Measurements from ENCODE around the gene CSF2RB. TPM values are rescaled to one million over a fixed set of nuclear protein-coding genes. Genes with fewer than 3 reads are reported as not detected.

CSF2RB gene
- total RNA-seq, 1 donor: 11.2 TPM

DNA sequence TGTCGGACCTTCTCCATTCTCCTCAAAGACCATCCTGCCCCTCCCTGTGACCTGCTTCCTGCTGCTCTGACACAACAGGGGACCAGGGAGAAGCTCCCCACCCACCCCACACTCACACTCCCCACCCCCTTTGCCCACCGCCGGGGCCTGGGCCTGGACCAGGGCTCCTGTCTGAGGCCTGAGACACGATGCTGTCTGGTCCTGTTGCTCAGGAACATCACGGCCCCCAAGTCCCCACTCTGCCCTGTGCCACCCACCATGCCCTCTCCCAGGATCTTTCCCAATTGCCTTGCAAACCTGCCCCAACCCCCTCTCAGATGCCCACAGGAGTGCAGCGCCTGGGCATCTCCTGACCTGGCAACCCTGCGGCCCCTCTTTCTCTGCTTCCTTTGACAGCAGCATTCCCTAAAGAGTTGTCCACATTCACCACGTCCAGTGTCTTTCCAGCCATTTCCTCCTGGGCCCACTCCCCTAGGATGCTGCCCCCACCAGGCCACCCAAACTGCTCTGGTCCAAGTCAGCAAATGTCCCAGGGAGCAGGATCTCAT lies 10.8 kb downstream of the CSF2RB start:
- TF ChIP-seq, protein P1, sequence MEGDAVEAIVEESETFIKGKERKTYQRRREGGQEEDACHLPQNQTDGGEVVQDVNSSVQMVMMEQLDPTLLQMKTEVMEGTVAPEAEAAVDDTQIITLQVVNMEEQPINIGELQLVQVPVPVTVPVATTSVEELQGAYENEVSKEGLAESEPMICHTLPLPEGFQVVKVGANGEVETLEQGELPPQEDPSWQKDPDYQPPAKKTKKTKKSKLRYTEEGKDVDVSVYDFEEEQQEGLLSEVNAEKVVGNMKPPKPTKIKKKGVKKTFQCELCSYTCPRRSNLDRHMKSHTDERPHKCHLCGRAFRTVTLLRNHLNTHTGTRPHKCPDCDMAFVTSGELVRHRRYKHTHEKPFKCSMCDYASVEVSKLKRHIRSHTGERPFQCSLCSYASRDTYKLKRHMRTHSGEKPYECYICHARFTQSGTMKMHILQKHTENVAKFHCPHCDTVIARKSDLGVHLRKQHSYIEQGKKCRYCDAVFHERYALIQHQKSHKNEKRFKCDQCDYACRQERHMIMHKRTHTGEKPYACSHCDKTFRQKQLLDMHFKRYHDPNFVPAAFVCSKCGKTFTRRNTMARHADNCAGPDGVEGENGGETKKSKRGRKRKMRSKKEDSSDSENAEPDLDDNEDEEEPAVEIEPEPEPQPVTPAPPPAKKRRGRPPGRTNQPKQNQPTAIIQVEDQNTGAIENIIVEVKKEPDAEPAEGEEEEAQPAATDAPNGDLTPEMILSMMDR (IDR thresholded peaks at IDR 0.05; ENCODE audit: insufficient read depth, low read depth, low read length): no peak
- DNase-seq (ENCODE audit: low read depth): no peak
- H3K4me3 ChIP-seq (ENCODE audit: low read depth, low read length): no peak overlapping the region

DNA sequence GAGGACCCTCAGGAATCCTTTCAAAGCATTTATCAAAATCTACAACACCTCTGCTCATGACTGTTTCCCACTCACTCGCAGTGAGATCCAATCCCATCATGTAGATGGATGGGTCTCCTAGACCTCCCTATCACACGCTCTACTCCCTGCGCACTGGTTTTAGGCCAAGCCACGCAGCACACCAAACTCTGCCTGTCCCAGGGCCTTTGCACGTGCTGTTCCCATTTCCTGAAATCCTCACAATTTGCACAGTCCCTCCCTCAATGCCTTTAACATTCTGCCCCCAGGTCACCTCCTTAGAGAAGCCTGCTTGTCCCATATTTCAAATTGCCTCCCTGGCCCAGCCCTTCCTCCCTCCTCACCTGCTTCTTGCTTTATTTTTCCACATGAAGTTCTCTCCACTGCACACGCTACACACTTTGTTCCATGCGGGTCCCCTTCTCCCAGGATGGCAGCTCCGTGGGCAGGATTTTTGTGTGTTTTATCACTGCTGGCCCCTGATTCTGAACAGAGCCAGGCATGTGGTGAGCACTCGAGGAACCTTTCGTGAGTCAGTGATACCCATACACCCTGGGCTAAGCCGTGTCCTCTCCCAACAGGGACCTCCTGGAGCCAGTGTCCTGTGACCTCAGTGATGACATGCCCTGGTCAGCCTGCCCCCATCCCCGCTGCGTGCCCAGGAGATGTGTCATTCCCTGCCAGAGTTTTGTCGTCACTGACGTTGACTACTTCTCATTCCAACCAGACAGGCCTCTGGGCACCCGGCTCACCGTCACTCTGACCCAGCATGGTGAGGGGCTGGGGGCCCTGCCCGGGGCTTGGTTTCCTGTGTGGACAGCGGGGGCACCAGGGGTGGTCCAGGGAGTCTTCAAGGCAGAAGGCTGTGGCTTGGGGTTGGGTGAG lies 12.2 kb downstream of the CSF2RB start:
- H3K4me3 ChIP-seq (ENCODE audit: low read depth, low read length): no peak overlapping the region
- no peak for DNase-seq (ENCODE audit: low read depth)
- TF ChIP-seq, protein P1 (IDR thresholded peaks at IDR 0.05; ENCODE audit: insufficient read depth, low read depth, low read length): no peak

DNA sequence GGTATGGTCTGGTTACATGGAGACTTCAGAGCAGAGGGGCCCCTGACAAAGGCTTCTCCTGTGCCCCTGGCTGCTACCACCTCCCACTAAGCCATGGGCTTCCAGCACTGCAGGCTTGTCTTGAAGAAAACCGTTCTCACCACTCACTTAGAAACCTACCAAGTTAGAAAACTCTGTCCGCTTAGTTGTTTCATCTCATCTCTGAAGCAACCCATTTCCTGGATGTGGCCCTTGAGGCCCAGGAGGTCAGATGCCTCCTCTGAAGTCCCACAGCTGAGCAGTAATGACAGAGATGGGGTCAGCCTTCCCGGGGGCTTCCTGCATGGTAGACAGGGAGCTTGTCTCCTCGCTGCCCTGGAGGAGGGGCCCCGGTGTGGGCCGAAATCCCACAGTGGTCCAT lies 12.9 kb downstream of the CSF2RB start:
- H3K4me3 ChIP-seq (ENCODE audit: low read depth, low read length): no peak overlapping the region
- no peak for DNase-seq (ENCODE audit: low read depth)
- TF ChIP-seq, protein P1 (IDR thresholded peaks at IDR 0.05; ENCODE audit: insufficient read depth, low read depth, low read length): no peak

DNA sequence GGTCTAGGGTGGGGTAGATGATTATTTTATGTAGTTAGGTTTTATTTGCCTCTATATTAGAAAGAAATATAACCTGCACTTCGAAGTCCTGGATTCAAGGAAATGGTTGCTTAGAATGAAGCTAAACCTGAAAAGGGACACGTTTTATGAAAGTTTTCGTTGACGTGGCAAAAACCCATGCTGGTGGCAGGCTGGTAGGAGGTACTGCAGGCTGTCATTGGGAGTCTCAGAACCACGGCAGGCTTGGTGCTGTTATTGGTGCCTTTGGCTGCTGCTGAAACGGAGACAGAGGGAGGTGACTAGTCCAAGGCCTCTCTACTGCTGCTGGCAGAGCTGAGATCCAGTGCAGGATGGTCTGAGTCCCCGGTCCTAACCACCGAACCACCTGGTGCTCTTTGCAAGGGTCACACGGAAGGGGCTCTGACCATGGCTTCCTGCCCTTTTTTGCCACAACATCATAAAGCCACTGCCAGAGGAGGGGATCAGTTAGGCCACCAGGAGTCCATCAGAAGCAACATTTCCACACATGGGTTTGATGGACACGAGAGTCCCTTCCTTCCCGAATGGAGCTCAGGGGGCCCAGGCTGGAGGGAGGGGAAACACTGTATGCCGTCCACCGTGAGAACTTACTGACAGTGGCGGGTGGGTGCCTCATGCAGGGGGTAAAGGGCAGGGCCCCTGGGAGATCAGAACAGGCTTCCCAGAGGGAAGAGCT lies 13.4 kb downstream of the CSF2RB start:
- H3K4me3 ChIP-seq (ENCODE audit: low read depth, low read length): no peak overlapping the region
- no peak for DNase-seq (ENCODE audit: low read depth)
- TF ChIP-seq, protein P1 (IDR thresholded peaks at IDR 0.05; ENCODE audit: insufficient read depth, low read depth, low read length): no peak

DNA sequence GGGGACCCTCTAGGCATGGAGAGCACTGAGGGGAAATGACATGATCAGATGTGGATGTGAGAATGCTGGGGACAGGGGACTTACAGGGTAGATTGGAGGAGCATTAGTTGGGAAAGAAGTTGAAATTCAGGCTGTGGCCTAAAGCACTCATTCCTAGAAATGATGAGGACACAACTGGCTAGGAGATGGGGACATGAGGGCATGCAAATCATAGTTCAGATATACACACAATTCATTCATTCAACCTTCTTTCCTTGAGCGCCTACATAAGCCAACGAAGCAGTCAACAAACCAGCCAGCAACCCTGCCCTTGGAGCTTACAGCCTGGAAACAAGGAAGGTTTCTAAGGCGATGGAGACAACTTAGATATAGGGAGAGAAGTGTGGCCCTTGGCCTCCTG lies 14.2 kb downstream of the CSF2RB start:
- DNase-seq (ENCODE audit: low read depth): no peak
- TF ChIP-seq, protein P1 (IDR thresholded peaks at IDR 0.05; ENCODE audit: insufficient read depth, low read depth, low read length): no peak
- no peak overlapping the region for H3K4me3 ChIP-seq (ENCODE audit: low read depth, low read length)

DNA sequence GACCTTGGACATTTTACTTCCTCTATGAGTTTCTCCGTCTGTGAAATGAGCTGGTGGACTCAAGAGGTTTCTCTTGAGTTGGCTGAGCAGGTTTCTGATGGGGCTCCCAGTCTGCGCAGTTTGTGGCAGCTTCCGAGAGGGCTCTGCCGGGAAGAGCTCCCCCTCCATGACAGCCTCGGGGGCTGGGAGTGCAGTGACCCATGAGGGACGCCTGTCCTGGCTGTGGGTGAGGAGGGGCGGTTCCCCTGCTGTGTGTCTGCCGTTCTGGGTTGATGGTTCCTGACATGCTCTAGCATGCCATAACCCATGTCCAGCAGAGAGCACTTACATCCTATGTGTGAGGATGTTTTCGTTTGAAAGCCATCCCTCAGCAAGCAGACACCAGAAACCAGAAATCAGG lies 14.8 kb downstream of the CSF2RB start:
- no peak for DNase-seq (ENCODE audit: low read depth)
- H3K4me3 ChIP-seq (ENCODE audit: low read depth, low read length): no peak overlapping the region
- TF ChIP-seq, protein P1 (IDR thresholded peaks at IDR 0.05; ENCODE audit: insufficient read depth, low read depth, low read length): no peak

Measured in fibroblast of villous mesenchyme (primary cell).